NT2/D1 (cell line): ENCODE measurements around the gene ACKR2.

Experiments used
- YY1 ChIP-seq: IDR thresholded peaks from 2 replicates; pipeline ENCODE4 v1.6.1; 2011; ENCODE audit not compliant: insufficient read length, insufficient read depth
- ZNF274 ChIP-seq: IDR thresholded peaks from 2 replicates; pipeline ENCODE4 v1.6.1; 2011; ENCODE audit warnings: mild to moderate bottlenecking, low read depth, low read length

DNA sequence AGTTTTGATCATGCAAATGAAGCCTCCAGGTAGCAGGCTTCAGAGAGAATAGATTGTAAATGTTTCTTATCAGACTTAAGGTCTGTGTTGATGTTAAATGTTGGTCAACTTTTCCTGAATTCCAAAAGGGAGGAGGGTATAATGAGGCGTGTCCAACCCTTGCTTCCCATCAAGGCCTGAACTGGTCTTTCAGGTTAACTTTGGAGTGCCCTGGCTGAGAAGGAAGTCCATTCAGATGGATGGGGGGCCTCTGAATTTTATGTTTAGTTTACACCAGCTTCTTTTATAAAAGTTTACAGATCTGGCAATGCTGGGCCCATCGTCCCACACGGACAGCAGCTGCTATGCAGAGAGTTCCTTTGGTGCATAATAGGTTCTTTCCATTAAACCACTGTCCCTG lies 45.1 kb upstream of the ACKR2 start:
- TF ChIP-seq ZNF274 (no peak), YY1 (no peak)
